Esophagus muscularis mucosa (tissue), 4 donors: ENCODE results near the gene SMPD1.

Experiments used
- EP300 ChIP-seq: sonication (generic); formaldehyde crosslinking; IDR thresholded peaks from one replicate; pipeline ENCODE4 v1.6.1; 2017; ENCODE audit warnings: antibody characterized with exemption
- POLR2A ChIP-seq: fragments of 450-650 bp; IDR thresholded peaks from one replicate; pipeline ENCODE4 v1.6.1; 2017; ENCODE audit warnings: antibody characterized with exemption, moderate library complexity, mild to moderate bottlenecking, low read depth
- POLR2AphosphoS5 ChIP-seq, 2 donors: sonication (generic); formaldehyde crosslinking; IDR thresholded peaks; one replicate each; pipeline ENCODE4 v1.6.1; 2017; ENCODE audit warnings: antibody characterized with exemption in 2 of 2
- TF ChIP-seq, protein P1 (sequence below), 3 experiments: fragments of 200-600 bp in 2 of 3; fragments of 450-650 bp in 1 of 3; sonication (generic) in 2 of 3; IDR thresholded peaks; one replicate each; pipeline ENCODE4 v1.5.1; 2017 to 2019; ENCODE audit warnings: antibody characterized with exemption in 3 of 3, mild to moderate bottlenecking in 2 of 3, moderate library complexity in 1 of 3

DNA sequence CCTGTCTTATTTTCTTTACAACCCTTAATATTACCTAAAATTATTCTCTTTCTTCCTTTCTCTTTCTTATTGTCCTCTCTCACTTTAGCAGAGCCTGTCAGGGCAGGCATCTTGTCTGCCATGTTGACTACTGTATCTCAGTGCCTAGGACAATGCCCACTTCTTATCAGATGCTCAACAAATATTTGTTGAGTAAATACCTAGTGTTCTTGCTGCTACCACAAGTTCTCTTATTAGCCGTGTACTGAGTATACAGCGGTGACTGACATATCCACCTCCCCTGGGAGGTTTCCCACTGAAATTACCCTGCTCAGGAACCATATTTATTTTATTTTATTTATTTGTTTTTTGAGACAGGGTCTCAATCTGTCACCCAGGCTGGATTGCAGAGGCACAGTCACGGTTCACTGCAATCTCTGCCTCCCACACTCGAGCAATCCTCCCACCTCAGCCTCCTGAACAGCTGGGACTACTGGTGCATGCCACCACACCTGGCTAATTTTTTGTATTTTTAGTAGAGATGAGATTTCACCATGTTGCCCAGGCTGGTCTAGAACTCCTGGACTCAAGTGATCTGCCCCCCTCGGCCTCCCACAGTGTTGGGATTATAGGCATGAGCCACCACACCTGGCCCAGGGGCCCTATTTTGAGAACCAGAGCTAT, 43.9 kb downstream of the SMPD1 start:
- TF ChIP-seq EP300 = no peak
- TF ChIP-seq, protein P1, sequence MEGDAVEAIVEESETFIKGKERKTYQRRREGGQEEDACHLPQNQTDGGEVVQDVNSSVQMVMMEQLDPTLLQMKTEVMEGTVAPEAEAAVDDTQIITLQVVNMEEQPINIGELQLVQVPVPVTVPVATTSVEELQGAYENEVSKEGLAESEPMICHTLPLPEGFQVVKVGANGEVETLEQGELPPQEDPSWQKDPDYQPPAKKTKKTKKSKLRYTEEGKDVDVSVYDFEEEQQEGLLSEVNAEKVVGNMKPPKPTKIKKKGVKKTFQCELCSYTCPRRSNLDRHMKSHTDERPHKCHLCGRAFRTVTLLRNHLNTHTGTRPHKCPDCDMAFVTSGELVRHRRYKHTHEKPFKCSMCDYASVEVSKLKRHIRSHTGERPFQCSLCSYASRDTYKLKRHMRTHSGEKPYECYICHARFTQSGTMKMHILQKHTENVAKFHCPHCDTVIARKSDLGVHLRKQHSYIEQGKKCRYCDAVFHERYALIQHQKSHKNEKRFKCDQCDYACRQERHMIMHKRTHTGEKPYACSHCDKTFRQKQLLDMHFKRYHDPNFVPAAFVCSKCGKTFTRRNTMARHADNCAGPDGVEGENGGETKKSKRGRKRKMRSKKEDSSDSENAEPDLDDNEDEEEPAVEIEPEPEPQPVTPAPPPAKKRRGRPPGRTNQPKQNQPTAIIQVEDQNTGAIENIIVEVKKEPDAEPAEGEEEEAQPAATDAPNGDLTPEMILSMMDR (IDR thresholded peaks at IDR 0.05) = no peak
- TF ChIP-seq POLR2A = no peak
- no peak for TF ChIP-seq POLR2AphosphoS5 (IDR thresholded peaks at IDR 0.05)
